ENCODE results near the gene MYPOP.
"Not testable (repeated sequence)": the region's sequence is repeated elsewhere in the genome, so short reads cannot be mapped to it uniquely, and the experiment has no call there.

The MYPOP gene

GRCh38 chr19:45872095-45872919 is 30.1 kb downstream of the MYPOP start:
- DNase-seq: no peak
- intact Hi-C loops (cut with DNase I): no loop called here

DNA sequence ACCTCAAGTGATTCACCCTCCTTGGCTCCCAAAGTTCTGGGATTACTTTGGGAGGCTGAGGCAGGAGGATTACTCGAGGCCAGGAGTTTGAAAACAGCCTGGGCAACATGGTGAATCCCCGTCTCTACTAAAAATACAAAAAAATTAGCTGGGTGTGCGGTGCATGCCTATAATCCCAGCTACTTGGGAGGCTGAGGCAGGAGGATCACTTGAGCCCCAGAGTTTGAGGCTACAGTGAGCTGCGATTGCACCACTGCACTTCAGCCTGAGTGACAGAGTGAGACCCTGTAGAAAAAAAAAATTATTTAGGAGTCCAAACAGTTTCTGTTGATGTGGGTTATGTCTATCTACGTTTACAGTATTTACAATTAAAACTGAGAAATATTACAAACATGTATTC is 31.6 kb downstream of the MYPOP start:
- DNase-seq: no peak
- intact Hi-C loops (cut with DNase I): no loop called here

GRCh38 chr19:45867241-45867640 is 35.2 kb downstream of the MYPOP start:
- peak in 1 of 10 donors; percentile 1 for DNase-seq
- intact Hi-C loops (cut with DNase I): not testable (repeated sequence)

DNA sequence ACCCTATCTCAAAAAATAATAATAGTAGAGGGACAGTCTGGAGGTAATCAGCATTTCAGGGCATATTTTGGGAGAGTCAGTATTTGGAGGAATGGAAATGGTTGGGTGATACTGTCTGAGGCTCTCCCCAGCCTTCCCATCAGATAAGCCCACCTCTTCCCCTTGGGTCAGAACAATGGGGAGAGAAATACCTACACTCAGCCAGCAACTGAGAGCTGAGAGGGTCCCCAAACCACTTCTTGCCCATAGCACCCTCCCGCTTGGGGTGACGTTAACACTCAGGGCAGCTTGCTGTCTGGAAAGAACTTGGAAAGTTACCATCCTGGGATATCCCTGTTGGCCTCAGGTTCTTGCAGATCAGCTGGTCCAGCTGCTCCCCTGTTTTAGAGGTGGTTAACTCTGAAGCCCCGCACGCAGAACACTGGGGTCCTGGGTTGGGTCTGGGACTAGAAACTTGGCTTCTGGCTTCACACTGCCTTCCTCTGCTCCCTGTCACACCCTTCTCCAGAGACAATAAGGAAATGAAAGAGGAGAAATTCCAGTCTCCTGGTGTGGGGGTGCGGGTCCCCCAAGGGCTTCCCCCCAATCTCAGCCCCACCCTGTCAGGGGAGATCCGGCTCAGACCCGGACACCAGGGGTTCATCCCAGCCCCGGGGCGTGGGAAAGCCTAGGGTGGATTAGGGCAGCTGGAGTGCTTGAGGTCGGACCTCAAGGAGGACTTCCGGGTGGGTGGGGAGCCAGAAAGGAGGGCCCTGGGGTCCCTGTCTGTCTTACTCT is 35.8 kb downstream of the MYPOP start:
- peak in 2 of 10 donors; percentile 38 to 50 for DNase-seq
- intact Hi-C loops (cut with DNase I): no loop called here

GRCh38 chr19:45865269-45865948 is 37.0 kb downstream of the MYPOP start:
- DNase-seq: peak in 2 of 10 donors; percentile 24 to 66
- intact Hi-C loops (cut with DNase I): loop anchor here (2.0 kb wide), 1 partner anchor 151 kb away; no protein-coding TSS in a partner anchor

- intact Hi-C loops (cut with DNase I): loop anchor here (2.0 kb wide), 1 partner anchor 152 kb away; no protein-coding TSS in a partner anchor
- peak in 2 of 10 donors; percentile 18 to 72 for DNase-seq
Observed at GRCh38 chr19:45864629-45865082, 37.8 kb downstream of the MYPOP start.

DNA sequence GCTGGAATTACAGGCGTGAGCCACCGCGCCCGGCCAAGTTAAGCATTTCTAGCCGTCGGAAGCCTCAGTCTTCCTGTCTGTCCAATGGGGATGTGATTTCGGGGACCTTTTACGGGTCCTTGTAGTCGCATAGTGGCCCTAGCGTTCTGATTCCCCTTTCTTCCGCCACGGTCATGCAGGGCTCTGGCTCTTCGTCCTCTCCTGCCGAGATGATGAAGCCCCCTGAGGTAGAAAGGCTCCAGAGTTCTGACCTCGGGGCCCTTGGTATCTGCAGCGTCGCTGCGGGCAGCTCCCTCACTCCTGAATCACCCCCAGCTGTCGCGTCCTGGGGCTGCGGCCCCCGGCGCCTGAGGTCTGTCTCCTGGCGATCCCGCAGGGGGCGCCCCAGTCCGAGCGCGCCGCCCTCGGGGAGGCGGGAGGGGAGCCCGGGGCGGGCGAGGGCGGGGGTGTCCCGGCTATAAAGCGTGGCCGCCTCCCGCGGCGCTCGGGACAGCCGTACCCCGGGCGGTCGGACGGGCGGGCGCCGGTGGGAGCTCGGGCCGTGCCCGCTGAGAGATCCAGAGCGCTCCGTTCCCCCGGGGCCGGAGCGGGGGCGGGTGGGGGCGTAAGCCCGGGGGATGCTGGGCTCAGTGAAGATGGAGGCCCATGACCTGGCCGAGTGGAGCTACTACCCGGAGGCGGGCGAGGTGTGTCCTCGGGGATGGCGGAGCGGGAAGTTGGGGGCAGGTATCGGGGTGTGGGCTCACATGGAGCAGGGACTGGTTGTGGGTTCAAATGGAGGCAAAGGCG is 38.4 kb downstream of the MYPOP start, which contains the start of gene FOXA3:
Gene FOXA3, plus strand, starts transcription at position 487 of the 789 bp plus-strand sequence. Its CDS starts 131 bp downstream, at position 618.
- peak in 5 of 10 donors; percentile 29 to 90 (median 58) for DNase-seq
- intact Hi-C loops (cut with DNase I): loop anchor here (2.0 kb wide), 2 partner anchors 23 to 153 kb away; partner anchors contain the start of gene IRF2BP1

DNA sequence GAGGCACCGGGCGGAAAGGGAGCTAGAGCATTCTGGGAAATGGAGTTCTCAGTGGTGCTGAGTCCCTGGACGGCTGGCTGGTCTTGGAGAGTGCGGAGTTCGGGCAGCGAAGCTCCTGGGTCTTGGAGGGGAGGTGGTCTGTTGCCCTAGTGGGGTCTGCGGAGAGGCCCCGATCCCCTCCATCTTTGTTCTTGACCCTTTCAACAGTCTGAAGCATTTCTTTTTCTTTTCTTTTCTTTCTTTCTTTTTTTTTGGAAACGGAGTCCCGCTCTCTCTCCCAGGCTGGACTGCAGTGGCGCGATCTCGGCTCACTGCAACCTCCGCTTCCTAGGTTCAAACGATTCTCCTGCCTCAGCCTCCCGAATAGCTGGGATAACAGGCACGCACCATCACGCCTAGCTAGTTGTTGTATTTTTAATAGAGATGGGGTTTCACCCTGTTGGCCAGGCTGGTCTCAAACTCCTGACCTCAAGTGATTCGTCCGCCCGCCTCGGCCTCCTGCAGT is 39.0 kb downstream of the MYPOP start:
- peak in 1 of 10 donors; percentile 40 for DNase-seq

DNA sequence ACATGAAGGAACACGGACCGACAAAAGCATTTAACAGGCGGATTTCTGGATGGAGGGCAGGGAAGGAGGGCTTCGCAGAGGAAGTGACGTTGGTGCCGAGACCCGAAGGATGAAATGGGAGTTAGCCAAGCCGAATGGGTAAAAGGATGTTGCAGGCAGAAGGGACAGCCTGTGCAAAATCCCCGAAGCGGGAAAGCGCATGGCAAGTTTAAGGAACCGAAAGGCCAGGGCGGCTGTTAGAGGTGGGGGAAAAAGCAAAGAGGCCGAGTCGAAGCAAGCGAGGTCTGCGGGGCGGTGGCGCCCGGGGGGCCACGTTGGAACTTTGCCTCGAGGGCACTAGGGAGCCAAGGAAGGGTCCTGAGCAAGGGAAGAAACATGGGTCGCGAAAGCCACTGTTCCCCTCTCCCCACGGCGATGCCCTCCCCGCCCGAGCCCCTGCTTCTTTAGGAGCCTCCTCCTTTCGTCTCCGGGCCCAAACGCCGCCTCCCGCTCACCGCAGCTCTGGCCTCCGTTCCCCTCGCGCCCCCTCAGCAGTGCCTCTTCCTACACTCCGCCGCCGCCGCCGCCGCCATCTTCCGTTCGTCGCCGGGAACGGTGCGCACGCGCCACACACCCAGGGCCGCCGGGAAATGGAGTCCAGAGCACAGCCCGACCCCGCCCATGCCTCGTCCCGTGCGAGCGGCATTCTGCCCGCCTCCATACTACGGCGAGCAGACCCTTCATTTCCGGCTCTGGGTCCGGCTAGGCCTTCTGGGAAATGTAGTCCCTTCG is 39.7 kb downstream of the MYPOP start, which contains the start of gene SYMPK:
Gene SYMPK, minus strand, starts transcription at position 584 of the 771 bp plus-strand sequence. CDS start 8,652 bp downstream, outside the sequence.
- DNase-seq: peak; percentile 98 to 100 (median 99)
- intact Hi-C loops (cut with DNase I): loop anchor here (2.0 kb wide), 1 partner anchor 24 kb away; the partner anchor contains the start of gene IRF2BP1

More for the DNA sequence above, 39.0 kb downstream of the MYPOP start:
- intact Hi-C loops (cut with DNase I): loop anchor here (2.0 kb wide), 1 partner anchor 23 kb away; the partner anchor contains the start of gene IRF2BP1

DNA sequence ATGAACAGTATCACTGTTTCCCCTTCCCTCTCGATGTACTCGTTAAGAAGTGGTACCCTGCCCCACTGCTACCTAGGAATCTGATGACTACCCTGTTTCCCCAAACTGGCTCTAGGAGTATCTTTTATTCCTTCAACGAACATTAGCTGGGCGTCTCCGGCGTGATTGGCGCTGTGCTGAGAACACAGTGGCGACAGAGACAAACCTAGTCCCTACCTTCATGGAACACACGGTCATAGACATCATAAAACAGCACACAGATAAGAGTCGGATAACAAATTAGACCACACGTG is 40.2 kb downstream of the MYPOP start:
- DNase-seq: no peak
- intact Hi-C loops (cut with DNase I): loop anchor here (2.0 kb wide), 1 partner anchor 25 kb away; the partner anchor contains the start of gene IRF2BP1

DNA sequence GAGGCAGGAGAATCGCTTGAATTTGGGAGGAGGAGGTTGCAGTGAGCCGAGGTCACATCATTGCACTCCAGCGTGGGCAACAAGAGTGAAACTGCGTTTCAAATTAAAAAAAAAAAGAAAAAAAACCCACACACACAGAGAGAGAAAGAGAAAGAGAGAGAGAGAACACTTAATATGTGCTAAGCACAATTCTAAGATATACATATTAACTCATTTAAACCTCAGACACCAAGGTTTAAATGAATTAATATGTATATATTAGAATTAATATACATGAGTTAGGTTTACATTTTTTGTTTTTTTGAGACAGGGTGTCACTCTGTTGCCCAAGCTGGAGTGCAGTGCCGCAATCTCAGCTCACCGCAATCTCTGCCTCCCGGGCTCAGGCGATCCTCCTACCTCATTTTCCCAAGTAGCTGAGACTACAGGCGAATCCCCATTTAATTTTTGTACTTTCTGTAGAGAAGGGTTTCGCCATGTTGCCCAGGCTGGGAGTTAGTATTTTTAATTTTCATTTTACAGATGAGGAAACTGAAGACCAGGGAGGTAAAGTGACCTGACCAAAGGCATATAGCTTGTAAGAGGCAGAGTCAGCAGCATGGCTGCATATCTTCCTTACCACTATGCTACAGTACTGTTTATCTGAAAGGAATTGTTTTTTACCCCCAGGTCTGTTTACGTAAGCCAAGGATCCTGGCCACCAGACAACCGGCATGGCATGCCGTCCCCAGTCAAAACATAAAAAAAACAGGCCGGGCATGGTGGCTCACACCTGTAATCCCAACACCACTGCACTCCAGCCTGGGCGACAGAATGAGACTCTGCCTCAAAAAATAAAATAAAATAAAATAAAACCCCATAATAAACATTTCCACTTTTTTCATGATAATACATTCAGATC is 41.8 kb downstream of the MYPOP start:
- DNase-seq: peak in 2 of 10 donors; percentile 29 to 66
- intact Hi-C loops (cut with DNase I): no loop called here

DNA sequence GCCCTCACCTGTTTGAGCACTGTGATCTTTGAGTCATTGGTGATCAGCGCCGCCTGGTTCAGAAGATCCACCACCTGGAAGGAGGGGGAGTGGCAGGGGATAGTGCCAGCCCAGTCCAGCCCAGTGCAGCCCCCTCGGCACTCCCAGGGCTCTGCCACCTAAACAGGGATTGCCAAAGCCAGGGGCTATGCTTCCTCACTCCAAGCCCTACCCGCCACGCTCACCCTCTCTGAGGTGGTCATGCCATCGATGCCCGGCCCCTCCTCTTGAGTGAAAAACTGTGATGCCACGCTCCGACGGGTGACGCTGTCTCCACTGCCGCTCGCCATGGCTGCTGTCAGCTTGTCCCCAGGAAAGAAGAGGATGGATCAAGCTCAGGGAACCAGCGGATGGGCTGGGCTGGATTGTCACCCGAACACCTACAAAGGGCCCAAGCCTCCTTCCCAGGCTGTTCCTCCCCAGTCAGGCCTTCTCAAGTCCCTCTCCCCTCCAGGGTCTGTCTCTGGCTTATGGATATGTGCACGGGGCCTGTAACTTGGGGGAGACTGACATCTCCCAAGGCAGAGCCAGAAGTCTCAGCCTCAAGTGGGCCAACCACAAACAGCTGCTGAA is 48.1 kb downstream of the MYPOP start:
- peak in 1 of 10 donors; percentile 64 for DNase-seq
- intact Hi-C loops (cut with DNase I): no loop called here

- intact Hi-C loops (cut with DNase I): no loop called here
- DNase-seq: peak in 1 of 10 donors; percentile 50
Observed at GRCh38 chr19:45852983-45853382, 49.4 kb downstream of the MYPOP start.

DNA sequence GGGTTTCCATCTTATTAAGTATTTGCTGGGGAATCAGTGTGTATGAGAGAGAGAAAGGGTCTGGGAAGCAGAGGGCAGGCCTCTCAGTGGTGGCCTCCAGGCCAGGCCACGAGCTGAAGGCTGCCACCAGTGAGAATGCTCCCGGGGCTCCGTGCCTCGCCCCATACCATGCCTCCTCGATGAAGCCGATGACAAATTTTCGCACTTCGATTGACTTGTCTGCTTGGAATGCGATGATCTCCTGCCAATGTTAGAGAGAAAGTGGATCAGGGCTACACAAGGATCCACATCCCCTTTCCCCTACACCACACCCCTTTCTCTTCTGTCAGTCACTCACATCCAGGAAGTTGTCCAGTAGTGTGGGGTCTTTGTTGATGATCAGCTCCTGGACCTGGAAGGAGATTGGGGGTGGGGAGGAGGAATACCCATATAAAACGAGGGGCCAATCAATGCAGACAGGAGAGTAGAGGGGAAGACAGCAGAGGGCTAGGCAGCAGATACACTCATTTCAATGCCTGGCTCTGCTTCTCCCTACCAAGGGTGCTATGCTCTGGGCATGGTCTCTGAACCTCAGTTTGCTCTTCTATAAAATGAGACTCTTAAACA is 50.2 kb downstream of the MYPOP start:
- DNase-seq: peak in 1 of 10 donors; percentile 13
- intact Hi-C loops (cut with DNase I): no loop called here

- intact Hi-C loops (cut with DNase I): no loop called here
- DNase-seq: peak in 1 of 10 donors; percentile 31
Observed at GRCh38 chr19:45848922-45849321, 53.5 kb downstream of the MYPOP start.

GRCh38 chr19:45847663-45848062 is 54.8 kb downstream of the MYPOP start:
- peak in 1 of 10 donors; percentile 64 for DNase-seq
- intact Hi-C loops (cut with DNase I): no loop called here
